Measurements from ENCODE around the gene PADI6. TPM values are rescaled to one million over a fixed set of nuclear protein-coding genes. Genes with fewer than 3 reads are reported as not detected.
A peak's percentile ranks its signal among the peaks of the same experiment; 100 is the strongest.
"Not testable (repeated sequence)": the region's sequence is repeated elsewhere in the genome, so short reads cannot be mapped to it uniquely, and the experiment has no call there.

PADI6 gene
- total RNA-seq, 1 donor from 2014 or later = not detected

DNA sequence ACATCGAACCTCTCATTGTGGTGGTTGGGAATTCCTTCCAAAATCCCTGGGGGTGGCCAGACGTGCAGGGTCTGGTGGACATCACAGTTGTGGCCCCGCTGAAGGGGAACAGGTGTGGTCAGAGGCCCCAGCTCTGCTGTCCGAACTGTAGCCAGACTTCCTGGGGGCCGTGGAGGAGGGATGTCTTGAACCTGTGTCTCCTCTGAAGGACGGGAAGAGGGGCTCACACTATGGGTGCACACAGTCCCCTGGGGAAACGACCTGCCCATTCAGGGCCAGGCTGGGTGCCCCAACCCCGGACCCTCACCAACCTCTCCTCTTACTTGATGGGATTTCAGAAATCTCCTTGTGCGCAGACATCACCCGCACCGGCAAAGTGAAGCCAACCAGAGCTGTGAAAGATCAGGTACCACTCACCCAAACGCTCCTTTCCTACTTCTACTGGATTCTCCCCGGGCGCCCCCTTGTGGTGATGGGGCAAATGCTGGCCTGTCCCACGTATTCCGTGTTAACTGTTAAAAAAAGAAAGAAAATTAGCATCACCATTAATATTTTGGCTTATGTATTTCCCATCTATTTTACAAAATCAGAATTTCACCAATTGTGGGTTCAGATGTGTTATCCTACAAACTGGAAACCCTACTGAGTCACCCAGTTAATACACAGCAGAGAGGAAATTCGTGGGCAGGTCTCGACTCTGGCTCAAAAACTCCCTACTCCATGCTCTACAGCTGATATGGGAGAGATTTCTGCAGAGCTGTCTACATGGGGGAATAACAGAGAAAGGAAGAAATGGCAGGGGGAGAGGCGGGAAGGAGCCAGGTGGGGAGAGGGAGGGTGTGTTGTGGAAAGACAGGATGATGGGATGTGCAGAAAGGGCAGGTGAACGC, 35.9 kb upstream of the PADI6 start:
- intact Hi-C loops (cut with DNase I) = no loop called here
- Histone ChIP-seq H3K27ac (no peak overlapping the region), H3K36me3 (no peaks in the 10 kb centered on the region), H3K4me3 (no peak overlapping the region), H3K9me3 (no peaks in the 10 kb centered on the region), H3K27me3 (no peaks in the 10 kb centered on the region), H3K4me1 (no peaks in the 10 kb centered on the region)
- peak in 2 of 3 experiments; percentile 40 to 56 for TF ChIP-seq CTCF (IDR thresholded peaks at IDR 0.05)
- no peak for DNase-seq (ENCODE audit: low spot score in 2 of 2)

DNA sequence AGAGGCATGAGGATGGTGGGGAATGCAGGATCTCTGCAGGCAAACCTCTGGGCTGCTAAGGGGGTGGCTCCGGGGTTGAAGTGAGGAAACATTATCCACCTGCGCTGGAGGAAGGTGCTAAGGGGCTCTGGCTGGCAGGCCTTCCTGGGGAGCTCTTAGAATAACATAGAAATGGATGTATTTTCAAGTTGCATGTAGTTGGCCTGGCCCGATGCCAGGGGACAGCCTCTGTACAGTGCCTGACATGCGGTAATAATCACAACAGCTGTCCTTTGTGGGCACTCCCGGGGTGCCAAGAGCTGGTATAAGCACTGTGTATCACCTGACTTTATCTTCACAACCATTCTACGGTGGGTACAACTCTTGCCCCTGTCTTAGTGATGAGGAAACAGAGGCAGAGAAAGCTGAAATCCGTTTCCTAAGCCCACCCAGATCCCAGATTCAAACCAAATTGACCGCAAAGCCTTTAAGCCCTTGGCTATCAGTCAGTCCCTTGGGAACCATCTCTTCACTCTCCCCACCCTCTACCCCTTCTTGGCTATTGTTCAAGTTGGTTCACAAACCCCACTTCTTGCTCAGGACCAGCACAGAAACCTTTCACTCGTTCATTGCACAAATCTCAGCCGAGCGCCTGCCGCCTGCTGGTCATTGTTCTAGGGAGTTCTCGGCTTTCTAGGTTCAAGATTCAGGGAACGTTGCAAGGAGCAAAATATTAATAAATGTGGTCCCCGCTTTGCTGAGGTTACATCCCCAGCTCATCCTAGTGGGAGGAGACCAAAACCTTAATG, 33.1 kb upstream of the PADI6 start:
- Histone ChIP-seq H3K4me1 (no peaks in the 10 kb centered on the region), H3K27me3 (no peaks in the 10 kb centered on the region), H3K36me3 (no peaks in the 10 kb centered on the region), H3K9me3 (no peaks in the 10 kb centered on the region), H3K4me3 (no peak overlapping the region), H3K27ac (no peak overlapping the region)
- no peak for TF ChIP-seq CTCF (IDR thresholded peaks at IDR 0.05)
- intact Hi-C loops (cut with DNase I) = no loop called here
- no peak for DNase-seq (ENCODE audit: low spot score in 2 of 2)

DNA sequence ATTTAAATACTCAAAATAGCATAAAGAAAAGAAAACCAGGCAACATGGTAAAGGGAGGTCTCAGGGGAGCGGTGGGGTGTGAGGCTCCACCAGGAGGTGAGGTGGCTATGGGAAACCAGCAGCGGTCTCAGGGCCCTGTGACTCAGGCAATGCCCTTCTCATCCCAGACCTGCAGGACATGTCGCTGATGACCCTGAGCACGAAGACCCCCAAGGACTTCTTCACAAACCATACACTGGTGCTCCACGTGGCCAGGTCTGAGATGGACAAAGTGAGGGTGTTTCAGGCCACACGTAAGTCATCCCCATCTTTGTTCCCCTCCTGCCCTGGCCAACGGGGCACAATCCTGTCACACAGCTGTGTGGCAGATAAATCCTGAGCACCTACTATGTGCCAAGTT, 32.5 kb upstream of the PADI6 start:
- intact Hi-C loops (cut with DNase I) = no loop called here
- no peaks in the 10 kb centered on the region for H3K9me3 ChIP-seq
- no peaks in the 10 kb centered on the region for H3K4me1 ChIP-seq
- H3K36me3 ChIP-seq = no peaks in the 10 kb centered on the region
- H3K4me3 ChIP-seq = no peak overlapping the region
- H3K27me3 ChIP-seq = no peaks in the 10 kb centered on the region
- TF ChIP-seq CTCF (IDR thresholded peaks at IDR 0.05) = no peak
- H3K27ac ChIP-seq = no peak overlapping the region
- peak in 1 of 2 donors; percentile 38 for DNase-seq (ENCODE audit: low spot score in 2 of 2)

GRCh38 chr1:17340358-17340757, 31.6 kb upstream of the PADI6 start:
- H3K27ac ChIP-seq = no peak overlapping the region
- no peak for TF ChIP-seq CTCF (IDR thresholded peaks at IDR 0.05)
- no peaks in the 10 kb centered on the region for H3K9me3 ChIP-seq
- DNase-seq (ENCODE audit: low spot score in 2 of 2) = peak in 1 of 2 donors; percentile 30
- H3K27me3 ChIP-seq = no peaks in the 10 kb centered on the region
- no peak overlapping the region for H3K4me3 ChIP-seq
- no peaks in the 10 kb centered on the region for H3K4me1 ChIP-seq
- H3K36me3 ChIP-seq = no peaks in the 10 kb centered on the region
- intact Hi-C loops (cut with DNase I) = no loop called here

DNA sequence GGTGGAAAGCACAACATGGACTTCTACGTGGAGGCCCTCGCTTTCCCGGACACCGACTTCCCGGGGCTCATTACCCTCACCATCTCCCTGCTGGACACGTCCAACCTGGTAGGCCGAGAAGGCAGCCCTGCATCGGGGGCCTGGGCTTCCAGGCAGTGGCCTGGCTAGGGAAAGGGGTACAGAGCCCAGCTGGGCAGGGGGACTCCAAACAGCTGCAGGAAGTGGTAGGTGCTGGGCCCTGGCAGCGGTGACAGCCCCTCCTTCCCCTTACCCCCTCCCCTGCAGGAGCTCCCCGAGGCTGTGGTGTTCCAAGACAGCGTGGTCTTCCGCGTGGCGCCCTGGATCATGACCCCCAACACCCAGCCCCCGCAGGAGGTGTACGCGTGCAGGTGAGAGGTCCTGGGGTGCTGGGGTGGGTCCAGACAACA, 30.0 kb upstream of the PADI6 start:
- H3K36me3 ChIP-seq = no peaks in the 10 kb centered on the region
- peak in 1 of 2 donors; percentile 48 for DNase-seq (ENCODE audit: low spot score in 2 of 2)
- intact Hi-C loops (cut with DNase I) = no loop called here
- H3K27me3 ChIP-seq = no peaks in the 10 kb centered on the region
- no peak overlapping the region for H3K4me3 ChIP-seq
- no peak overlapping the region for H3K27ac ChIP-seq
- TF ChIP-seq CTCF (IDR thresholded peaks at IDR 0.05) = no peak
- no peaks in the 10 kb centered on the region for H3K9me3 ChIP-seq
- H3K4me1 ChIP-seq = no peaks in the 10 kb centered on the region

- H3K4me3 ChIP-seq; H3K9me3 ChIP-seq; intact Hi-C loops (cut with DNase I); H3K27ac ChIP-seq; H3K36me3 ChIP-seq; H3K4me1 ChIP-seq; DNase-seq (ENCODE audit: low spot score in 2 of 2); H3K27me3 ChIP-seq: not testable (repeated sequence)
Measured at GRCh38 chr1:17345506-17345905, 26.5 kb upstream of the PADI6 start.
